Measurements from ENCODE around the gene SDF2L1. TPM values are rescaled to one million over a fixed set of nuclear protein-coding genes. Genes with fewer than 3 reads are reported as not detected.
"Not testable (repeated sequence)": the region's sequence is repeated elsewhere in the genome, so short reads cannot be mapped to it uniquely, and the experiment has no call there.

SDF2L1 gene
- total and polyA plus RNA-seq, 12 donors, result 14.0 to 83.9 (median 27.4) TPM

DNA sequence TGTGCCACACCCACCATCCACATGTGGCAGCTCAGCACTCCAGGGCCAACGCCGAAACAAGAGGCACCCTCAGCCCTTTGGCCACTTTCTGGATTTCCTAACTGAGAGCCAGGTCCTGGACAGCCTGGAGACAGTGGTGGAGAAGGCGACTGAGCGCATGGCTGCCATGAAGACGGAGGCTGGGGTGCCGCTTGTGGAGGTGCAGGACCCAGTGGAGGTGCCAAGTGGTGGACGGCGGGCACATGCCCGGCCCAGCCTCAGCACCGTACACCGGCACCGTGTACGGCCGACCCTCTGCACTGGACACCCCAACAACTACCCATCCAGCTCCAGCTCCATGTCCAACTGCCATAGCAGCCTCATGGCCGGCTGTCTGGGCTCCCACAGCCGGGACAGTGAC is 8.0 kb upstream of the SDF2L1 start:
- no peak overlapping the region for H3K4me3 ChIP-seq
- H3K9me3 ChIP-seq (replicated peaks in 1 of 3), result no peaks in the 10 kb centered on the region
- H3K4me1 ChIP-seq (replicated peaks in 1 of 2), result peaks cover 3 to 6% of the 10 kb centered on the region in 2 donors
- H3K27ac ChIP-seq, result no peak overlapping the region
- H3K27me3 ChIP-seq, result no peaks in the 10 kb centered on the region
- 93 to 100% (median 94%) methylated on average over 2 to 16 of the region's 16 CpGs for WGBS, 4 donors
- no peak for TF ChIP-seq POLR2A (IDR thresholded peaks at IDR 0.05)
- TF ChIP-seq, protein P1, sequence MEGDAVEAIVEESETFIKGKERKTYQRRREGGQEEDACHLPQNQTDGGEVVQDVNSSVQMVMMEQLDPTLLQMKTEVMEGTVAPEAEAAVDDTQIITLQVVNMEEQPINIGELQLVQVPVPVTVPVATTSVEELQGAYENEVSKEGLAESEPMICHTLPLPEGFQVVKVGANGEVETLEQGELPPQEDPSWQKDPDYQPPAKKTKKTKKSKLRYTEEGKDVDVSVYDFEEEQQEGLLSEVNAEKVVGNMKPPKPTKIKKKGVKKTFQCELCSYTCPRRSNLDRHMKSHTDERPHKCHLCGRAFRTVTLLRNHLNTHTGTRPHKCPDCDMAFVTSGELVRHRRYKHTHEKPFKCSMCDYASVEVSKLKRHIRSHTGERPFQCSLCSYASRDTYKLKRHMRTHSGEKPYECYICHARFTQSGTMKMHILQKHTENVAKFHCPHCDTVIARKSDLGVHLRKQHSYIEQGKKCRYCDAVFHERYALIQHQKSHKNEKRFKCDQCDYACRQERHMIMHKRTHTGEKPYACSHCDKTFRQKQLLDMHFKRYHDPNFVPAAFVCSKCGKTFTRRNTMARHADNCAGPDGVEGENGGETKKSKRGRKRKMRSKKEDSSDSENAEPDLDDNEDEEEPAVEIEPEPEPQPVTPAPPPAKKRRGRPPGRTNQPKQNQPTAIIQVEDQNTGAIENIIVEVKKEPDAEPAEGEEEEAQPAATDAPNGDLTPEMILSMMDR (IDR thresholded peaks at IDR 0.05), result no peak
- H3K36me3 ChIP-seq (replicated peaks in 1 of 2), result no peaks in the 10 kb centered on the region
- DNase-seq, result no peak
- intact Hi-C loops (cut with DNase I), result no loop called here

DNA sequence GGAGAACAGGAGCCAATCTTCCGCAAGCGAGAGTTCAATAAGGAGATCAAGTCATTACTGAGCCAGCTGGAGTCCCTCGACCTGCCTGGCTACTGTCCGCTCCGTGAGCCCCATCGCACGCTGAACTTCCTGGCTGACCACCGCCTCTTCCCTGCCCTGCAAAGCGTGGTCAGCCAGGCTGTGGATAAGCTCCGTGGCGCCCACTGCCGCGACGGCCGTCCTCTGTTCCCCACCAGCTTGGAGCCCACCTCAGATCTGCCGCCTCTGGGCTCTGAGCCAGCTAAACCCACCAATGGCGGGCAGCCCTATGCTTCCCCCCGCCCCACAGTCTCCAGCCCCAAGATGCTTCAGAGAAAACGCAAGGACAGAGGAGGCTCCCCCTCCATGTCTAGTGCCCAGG is 7.3 kb upstream of the SDF2L1 start:
- H3K36me3 ChIP-seq (replicated peaks in 1 of 2), result no peaks in the 10 kb centered on the region
- no peaks in the 10 kb centered on the region for H3K27me3 ChIP-seq
- H3K4me1 ChIP-seq (replicated peaks in 1 of 2), result peaks cover 0 to 3% of the 10 kb centered on the region in 2 donors
- no peaks in the 10 kb centered on the region for H3K9me3 ChIP-seq (replicated peaks in 1 of 3)
- WGBS, 4 donors, result 74 to 87% (median 81%) methylated on average over 9 to 19 of the region's 19 CpGs
- intact Hi-C loops (cut with DNase I), result no loop called here
- H3K4me3 ChIP-seq, result no peak overlapping the region
- no peak for DNase-seq
- no peak overlapping the region for H3K27ac ChIP-seq
- TF ChIP-seq, protein P1 (IDR thresholded peaks at IDR 0.05), result no peak
- TF ChIP-seq POLR2A (IDR thresholded peaks at IDR 0.05), result no peak

DNA sequence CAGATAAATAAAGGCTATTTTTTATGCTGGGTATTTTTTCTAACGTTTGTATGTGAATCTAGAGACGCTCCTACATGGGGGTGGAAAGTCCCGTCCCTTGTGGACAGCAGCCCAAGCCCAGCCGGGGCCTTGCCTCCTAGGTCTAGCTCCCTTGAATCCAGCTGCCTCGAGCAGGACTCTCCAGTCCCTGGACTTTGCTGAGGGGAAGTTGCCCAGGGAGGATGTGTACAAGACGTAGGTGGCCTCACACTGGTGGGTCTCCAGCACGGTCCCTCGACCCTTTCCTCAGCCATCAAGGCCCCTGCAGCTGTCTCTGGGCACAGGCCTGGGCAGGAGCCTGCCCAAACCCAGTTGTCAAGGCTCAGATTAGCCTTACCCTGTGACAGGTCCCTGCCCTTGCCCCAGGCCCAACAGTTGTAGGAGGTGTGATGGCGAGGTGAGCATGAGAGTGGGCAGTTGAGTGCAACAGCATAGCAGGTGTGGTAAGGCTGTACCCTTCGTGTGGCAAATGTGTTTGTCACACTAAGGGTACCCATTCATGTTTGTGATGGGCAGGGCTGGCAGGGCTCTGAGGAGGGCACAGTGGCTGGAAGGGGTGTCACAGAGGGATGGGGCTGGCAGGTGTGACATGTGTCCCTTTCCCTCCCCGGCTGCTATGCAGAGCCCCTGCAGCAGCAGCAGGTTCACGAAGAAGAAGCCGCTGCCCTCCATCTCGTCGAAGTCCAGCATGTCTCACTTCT is 6.2 kb upstream of the SDF2L1 start:
- 69 to 77% (median 76%) methylated on average over 9 to 15 of the region's 15 CpGs for WGBS, 4 donors
- no peaks in the 10 kb centered on the region for H3K9me3 ChIP-seq (replicated peaks in 1 of 3)
- no peak overlapping the region for H3K27ac ChIP-seq
- intact Hi-C loops (cut with DNase I), result no loop called here
- no peak for DNase-seq
- H3K27me3 ChIP-seq, result no peaks in the 10 kb centered on the region
- H3K36me3 ChIP-seq (replicated peaks in 1 of 2), result no peaks in the 10 kb centered on the region
- H3K4me1 ChIP-seq (replicated peaks in 1 of 2), result no peaks in the 10 kb centered on the region
- no peak overlapping the region for H3K4me3 ChIP-seq
- TF ChIP-seq POLR2A (IDR thresholded peaks at IDR 0.05), result no peak
- TF ChIP-seq, protein P1 (IDR thresholded peaks at IDR 0.05), result no peak

DNA sequence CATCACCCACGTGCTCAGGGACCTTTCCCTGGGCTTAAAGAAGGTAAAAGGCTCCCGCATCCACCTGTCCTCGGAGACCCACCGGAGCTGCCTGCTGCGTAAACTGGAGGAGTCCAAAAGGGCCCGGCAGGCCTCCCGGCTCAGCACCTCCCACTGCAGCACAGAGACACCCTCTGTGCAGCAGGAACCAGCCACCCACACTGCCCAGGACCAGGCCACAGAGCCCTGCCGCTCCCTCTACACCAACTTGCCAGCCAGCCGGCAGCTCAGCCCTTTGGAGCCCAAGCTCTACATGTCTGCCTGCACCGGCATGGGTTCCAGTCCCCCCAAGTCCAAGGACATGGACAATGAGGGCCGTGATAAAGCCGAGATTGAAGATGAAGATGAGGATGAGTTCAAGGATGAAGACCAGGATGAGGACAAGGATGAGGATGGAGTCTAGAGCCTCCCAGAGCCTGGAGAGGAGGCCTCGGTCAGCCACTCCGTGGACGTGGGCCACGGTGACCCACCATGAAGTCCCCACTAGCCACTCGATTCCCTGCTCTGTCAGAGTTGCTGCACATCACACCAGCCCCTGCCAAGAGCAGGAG is 5.4 kb upstream of the SDF2L1 start:
- Histone ChIP-seq H3K27ac (no peak overlapping the region), H3K27me3 (no peaks in the 10 kb centered on the region), H3K4me1 (replicated peaks in 1 of 2) (peaks cover 0 to 8% of the 10 kb centered on the region in 2 donors), H3K9me3 (replicated peaks in 1 of 3) (no peaks in the 10 kb centered on the region), H3K4me3 (no peak overlapping the region), H3K36me3 (replicated peaks in 1 of 2) (no peaks in the 10 kb centered on the region)
- no peak for DNase-seq
- TF ChIP-seq POLR2A (IDR thresholded peaks at IDR 0.05), result no peak
- TF ChIP-seq, protein P1 (IDR thresholded peaks at IDR 0.05), result no peak
- WGBS, 4 donors, result 84 to 89% (median 86%) methylated on average over 13 to 17 of the region's 17 CpGs
- intact Hi-C loops (cut with DNase I), result no loop called here

DNA sequence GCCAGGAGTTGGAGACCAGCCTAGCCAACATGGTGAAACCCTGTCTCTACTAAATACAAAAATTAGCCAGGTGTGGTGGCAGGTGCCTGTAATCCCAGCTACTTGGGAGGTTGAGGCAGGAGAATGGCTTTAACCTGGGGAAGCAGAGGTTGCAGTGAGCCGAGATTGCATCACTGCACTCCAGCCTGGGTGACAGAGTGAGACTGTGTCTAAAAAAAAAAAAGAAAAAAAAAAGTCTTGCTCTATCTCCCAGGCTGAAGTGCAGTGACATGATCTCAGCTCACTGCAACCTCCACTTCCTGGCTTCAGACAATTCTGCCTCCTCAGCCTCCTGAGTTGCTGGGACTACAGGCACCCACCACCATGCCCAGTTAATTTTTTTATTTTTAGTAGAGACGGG is 4.7 kb upstream of the SDF2L1 start:
- H3K4me1 ChIP-seq (replicated peaks in 1 of 2); DNase-seq; H3K27me3 ChIP-seq; H3K9me3 ChIP-seq (replicated peaks in 1 of 3); intact Hi-C loops (cut with DNase I); H3K27ac ChIP-seq; H3K4me3 ChIP-seq; H3K36me3 ChIP-seq (replicated peaks in 1 of 2): not testable (repeated sequence)
- WGBS, 4 donors, result 66 to 85% (median 75%) methylated on average over 2 of the region's 2 CpGs
